Stimulated activated CD8-positive, alpha-beta memory T cell treated with anti-CD3 and anti-CD28 coated beads, Interleukin-12 subunit alpha, Interleukin-12 subunit beta, amount 100 ng/mL, for 1 hour (primary cell): Measurements from ENCODE around the gene VNN1.
"Not testable (repeated sequence)": the region's sequence is repeated elsewhere in the genome, so short reads cannot be mapped to it uniquely, and the experiment has no call there.

ENCODE experiments used
- DNase-seq: peaks from one replicate; pipeline ENCODE4 v3.0.0-alpha.2; 2020; ENCODE audit warnings: low read depth

VNN1 gene

DNA sequence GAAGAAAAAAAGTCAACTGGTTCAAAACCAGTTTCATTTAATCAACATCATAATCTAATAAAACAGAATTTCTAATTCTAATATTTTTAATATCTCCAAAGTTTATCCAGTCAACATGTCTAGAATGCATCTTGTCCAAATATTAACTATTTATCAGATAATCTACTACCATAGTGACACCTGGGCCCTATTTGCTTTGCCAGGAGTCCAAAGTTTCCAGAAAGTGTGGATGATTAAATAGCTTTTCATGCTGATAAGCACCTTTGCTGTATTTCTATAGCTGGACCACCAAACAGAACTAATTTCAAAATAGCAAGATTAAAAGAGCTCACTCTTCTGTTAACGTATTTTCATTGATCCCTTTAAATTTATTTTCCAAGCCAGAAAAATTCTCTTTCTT is 42.6 kb downstream of the VNN1 start:
- no peak for DNase-seq

DNA sequence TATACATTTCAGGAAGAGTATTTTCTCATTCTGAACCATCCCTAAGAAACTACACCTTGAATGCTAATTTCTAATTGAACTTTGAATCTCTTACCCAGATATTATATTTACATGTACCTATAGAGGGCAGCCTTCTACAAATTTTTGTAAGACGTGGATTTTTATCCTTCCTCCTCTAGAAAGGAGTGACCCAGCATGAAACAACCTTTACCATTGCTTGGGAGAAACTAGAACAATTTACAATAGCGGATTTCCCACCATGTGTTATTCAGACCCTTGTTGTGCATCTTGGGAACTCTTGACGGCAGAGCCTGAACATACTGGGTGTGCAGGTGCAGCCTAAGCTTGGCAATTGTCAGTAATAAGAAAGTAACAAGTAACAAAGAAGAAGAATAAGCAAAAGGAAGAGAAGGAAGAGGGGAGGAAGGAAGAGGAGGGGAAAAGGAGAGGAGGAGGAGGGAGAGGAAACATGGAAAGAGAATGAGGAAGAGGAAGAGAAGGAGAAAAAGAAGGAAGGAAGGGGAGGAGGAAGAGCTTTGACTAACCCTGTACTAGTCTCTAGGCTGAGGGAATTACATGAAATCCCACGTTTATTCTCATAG is 44.1 kb downstream of the VNN1 start:
- DNase-seq: no peak

DNA sequence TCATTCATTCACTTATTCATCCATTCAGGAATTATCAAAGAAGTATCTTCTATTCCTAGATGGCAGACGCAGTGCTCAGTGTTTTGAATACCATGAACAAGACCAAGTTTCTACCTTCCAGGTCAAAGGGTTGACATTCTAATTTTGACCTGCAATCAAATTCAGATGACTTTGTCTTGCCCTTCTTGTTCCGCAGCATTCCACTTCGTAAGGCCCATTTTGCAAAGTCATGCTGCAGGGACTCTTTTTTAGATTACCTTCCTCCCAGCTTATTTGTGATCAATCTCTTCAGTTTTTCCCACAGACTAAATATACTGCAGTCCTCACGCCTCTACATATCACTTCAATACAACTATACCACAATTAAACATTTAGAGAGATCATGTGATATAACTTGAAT is 47.7 kb downstream of the VNN1 start:
- DNase-seq: no peak

DNA sequence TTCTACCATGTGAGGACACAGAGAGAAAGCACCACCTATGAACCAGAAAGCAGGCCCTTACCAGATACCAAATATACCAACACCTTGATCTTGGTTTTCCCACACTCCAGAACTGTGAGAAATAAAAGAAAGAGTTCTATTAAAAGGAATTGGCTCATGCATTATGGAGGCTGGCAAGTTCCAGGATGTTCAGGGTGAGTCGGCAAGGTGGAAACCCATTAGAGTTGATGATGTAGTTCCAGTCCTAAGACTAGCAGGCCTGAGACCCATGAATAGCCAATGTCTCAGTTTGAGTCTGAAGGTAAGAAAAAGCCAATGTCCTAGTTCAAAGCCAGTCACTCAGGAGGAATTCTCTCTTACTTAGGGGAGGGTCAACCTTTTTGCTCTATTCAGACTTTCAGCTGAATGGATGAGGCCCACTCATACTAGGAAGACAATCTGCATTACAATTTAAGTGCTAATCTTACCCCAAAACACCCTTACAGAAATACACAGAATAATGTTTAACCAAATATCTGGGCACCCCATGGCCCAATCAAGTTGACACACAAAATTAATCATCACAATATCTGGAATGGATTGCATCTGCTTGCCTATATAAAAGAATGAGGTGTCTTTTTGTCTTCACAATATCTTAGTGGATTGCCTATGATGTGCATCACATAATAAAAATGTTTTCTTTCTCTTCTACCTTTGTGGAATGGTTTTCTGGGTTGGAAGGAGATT is 49.4 kb downstream of the VNN1 start:
- DNase-seq: no peak

DNA sequence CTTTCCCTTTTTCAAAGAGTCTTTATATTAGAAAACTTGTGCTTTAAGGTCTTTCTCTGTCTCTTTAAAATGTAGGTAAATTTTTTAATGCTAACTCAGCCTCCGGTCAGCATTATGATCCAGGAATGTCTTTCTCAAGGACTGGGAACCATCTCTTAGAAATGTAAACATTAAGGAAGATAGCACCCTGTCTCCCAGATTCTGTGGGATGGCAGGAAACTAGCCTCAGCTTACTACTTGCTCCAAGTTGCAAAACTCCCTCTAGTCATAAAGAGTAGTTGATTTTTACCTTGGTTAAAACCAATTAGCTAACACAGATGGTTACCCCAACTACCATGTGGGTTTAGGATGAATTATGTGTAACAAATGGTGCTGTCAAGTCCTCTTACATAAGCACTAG is 50.2 kb downstream of the VNN1 start:
- no peak for DNase-seq

DNA sequence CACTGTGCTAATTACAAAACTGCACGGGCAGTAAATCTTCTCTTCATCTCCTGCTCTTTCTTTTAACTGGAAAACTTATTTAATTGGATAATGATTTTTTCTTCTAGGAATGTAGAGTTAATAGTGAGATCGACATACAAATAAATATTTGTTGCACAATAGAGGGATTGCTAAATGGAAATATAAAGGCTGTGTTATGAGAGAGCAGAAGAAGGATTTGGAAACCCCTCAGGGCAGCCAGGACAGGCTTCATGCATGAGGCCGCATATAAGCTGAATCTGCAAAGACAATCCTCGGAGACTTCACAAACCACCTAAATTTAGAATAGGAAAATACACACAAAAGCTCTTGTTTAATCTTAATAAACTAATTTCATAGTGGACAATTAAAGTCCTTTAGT is 51.9 kb downstream of the VNN1 start:
- no peak for DNase-seq

DNA sequence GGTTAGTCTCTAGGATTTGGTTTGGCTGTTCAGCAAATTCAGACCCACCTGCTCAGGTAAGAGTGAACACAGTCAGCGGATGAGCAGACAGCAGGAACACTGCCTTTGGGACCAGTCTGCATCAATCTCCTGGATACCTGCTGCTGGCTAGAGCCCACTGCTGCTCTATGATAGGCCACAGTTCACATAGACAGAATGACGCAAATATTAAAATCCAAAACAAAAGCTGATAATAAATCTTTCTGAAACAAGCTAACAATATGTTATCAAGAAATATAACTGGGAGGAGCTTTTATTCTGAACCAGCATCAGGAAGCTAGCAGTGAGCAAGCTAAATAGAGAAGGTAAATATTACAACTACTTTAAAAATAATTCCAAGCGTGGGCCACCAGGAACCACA is 54.8 kb downstream of the VNN1 start, which contains the start of gene TAAR1:
Gene TAAR1, minus strand, starts transcription at position 101 of the 400 bp plus-strand sequence. CDS start 13,179 bp downstream, outside the sequence.
- no peak for DNase-seq

DNA sequence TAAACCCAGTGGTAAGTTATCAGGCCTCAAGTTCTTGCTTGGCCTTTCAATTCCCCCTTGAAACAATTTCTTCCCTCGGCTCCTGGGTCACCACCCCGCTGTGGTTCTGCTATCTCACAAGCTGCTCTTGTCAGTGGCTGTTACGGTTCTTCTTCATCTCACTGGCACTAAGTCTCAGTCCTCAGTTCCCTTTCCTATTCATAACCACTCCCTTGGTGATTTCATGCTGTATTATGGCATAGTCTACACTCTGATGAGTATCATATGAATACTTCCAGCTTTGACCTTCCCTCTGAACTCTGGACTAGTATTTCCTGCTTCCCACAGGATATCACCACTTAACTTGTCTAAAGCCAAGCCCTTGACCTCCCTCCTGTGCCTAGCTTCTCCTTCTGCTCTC is 62.8 kb downstream of the VNN1 start:
- no peak for DNase-seq

DNA sequence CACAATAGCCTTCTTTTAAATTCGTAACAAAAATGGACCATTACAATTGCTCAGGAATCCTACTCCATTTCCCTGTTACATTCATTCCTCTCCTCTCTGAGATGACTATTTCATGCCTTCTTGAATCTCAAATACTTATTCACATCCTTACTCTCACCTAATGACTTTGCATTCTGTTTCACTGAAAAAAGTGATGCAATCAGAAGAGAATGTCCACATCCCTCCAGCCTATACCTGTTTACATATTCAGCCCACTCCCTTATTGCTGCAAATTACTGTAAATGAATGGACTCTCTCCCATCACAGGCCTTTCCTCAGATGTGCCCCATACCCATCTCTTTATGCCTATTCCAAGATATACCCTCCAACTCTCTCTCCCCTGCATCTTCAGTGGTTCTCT is 63.4 kb downstream of the VNN1 start:
- no peak for DNase-seq

DNA sequence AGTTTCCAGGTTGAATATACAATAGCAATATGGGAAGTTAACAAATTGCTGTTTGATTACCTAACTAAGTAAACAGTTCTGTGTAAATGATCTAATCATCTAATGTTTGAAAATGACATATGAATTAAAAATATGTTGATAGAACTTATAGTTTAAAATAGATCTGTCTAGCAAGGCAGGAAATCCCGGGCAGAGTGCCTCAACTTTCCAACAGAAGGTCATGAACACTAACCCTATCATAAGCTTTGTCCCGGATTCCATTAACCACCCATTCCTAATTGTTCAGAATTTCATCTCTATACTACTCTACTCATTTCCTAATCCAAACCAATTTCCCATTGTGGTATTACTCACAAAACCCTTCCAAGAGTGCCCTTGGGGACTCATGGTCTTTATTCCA is 65.0 kb downstream of the VNN1 start:
- no peak for DNase-seq

DNA sequence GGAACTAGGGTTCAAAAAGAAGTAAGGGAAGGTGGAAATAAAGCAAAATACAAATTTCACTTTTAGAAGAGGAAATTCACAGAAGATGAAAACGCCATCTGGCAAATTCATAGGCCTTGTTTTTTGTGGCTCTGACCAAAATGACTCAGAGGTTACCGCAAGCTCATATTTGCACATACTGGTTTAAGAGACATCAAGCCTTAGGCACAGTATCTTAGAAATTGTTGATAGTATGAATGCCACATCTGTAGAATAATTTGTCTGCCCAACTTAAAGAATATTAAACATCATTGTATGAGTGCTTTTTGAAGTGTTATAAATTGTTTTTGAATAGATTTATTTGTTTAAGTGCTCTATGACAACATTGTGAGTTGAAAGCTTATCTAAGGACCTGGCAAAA is 65.5 kb downstream of the VNN1 start:
- DNase-seq: no peak

DNA sequence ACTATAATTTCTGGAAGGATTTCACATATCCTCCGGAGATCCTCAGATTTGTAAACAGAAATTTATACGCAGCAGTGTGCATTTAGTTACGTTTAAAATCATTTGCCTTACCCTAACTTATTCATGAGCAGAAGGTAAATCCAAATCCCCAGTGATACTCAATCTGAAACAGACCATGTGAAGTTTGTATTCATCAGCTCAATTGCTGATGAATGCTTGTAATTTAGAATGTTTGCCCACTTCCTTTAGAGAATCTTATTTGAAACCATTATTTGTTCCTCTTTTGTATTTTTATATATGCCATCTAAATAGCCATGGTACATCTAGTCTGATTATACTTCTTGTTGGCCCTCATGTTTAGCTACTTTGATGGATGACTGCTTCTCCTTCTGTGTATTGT is 70.3 kb downstream of the VNN1 start:
- DNase-seq: no peak

DNA sequence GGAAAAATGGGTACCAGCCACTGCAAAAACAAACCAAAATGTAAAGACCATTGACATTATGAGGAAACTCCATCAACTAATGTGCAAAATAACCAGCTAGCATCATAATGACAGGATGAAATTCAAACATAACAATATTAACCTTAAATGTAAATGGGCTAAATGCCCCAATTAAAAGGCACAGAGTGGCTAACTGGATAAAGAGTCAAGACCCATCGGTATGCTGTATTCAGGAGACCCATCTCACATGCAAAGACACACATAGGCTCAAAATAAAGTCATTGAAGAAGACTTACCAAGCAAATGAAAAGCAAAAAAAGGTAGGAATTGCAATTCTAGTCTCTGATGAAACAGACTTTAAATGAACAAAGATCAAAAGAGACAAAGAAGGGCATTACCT is 76.7 kb downstream of the VNN1 start:
- not testable (repeated sequence) for DNase-seq

DNA sequence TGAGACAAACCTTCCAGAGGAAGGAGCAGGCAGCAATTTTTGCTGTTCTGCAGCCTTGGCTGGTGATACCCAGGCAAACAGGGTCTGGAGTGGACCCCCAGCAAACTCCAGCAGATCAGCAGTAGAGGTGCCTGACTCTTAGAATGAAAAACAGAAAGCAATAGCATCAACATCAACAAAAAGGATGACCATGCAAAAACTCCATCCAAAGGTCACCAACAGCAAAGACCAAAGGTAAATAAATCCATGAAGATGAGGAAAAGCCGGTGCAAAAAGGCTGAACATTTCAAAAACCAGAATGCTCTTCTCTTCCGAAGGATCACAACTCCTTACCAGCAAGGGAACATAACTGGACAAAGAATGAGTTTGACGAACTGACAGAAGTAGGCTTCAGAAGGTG is 77.9 kb downstream of the VNN1 start:
- DNase-seq: not testable (repeated sequence)

DNA sequence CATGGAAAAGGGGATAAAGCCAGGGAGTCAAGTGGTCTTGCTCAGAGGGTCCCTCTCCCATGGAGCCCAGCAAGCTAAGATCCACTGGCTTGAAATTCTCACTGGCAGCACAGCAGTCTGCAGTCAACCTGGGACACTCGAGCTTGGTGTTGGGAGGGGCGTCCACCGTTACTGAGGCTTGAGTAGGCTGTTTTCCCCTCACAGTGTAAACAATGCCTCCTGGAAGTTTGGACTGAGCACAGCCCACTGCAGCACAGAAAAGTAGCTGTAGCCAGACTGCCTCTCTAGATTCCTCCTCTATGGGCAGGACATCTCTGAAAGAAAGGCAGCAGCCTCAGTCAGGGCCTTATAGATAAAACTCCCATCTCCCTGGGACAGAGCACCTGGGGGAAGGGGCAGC is 78.6 kb downstream of the VNN1 start:
- not testable (repeated sequence) for DNase-seq

DNA sequence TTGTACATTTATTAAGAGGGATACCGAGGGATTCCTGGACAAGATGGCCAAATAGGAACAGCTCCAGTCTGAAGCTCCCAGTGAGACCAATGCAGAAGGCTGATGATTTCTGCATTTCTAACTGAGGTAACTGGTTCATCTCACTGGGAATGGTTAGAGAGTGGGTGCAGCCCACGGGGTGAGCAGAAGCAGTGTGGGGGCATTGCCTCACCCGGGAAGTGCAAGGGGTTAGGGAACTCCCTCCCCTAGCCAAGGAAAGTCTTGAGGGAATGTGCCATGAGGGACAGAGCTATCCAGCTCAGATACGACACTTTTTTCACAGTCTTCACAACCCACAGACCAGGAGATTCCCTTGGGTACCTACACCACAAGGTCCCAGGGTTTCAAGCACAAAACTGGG is 79.1 kb downstream of the VNN1 start:
- DNase-seq: no peak

DNA sequence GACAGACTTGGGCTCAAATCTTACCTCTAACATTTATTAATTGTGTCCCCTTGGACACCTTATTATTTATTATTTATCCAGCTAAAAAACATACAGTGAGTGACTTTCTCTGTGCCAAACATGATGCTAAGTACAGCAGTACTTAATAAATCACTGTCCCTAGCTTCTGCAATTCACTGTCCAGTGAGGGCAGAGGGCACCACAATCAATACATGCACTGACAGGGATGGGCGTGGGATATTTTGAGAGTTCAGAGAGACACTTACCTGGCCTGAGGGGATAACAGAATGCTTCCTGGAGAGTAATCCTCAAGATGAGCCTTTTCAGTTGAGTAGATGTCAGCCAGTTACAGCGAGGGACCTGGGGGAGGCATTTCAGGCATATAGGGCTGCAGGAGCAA is 80.5 kb downstream of the VNN1 start:
- no peak for DNase-seq
